GM18505 (cell line): ENCODE results near the gene NR2C2AP.

Source experiments
- ATAC-seq: cut with Tn5 transposase; IDR thresholded peaks from one replicate; pipeline ENCODE4 v1.9.1; 2021; ENCODE audit not compliant: unreplicated experiment
- POLR2A ChIP-seq: IDR thresholded peaks from 4 replicates; pipeline ENCODE4 v1.6.1; 2011; ENCODE audit warnings: borderline replicate concordance; ENCODE audit not compliant: insufficient read depth, insufficient read length; ENCODE audit errors: extremely low read depth

Gene NR2C2AP

DNA sequence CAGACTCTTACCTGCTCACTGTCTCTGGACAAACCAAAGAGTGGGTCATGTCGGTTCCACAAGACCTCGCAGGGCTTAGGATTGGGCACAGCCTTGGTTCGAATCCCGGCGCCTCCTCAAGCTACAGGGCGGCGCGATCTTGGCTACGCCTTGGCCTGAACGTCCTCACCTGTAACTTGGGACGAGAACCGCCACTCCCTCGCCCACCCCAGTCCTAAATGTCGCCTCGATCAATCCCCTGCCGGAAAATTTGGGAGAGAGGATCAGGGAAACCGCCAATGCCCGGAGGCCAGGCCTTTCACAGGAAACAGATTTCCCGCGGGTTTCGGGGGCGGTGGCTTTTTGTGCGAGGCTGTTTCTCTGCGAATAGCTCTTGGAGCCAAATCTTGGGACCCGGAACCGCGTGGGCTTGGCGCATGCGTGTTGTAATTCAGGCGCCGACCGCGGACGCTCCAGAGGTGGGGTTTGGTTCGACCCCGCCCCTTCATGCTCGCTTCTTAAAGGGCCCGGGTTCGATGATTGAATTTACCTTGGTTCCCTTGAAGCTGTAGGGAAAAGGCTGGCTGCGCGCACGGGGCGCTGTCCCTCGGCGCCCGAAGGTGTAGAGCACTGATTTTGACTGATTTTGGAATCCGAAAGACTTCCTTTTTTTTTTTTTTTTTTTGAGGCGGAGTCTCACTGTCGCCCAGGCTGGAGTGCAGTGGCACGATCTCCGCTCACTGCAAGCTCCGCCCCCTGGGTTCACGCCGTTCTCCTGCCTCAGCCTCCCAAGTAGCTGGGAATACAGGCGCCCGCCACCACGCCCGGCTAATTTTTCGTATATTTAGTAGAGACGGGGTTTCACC is at the start of gene NR2C2AP:
TSS of gene NR2C2AP (minus strand) at position 403 of the 845 bp plus-strand sequence. CDS start at position 49, 354 bp downstream.
- TF ChIP-seq POLR2A = peak; percentile 68

GRCh38 chr19:19250196-19250801 is 47.1 kb upstream of the NR2C2AP start:
- no peak for TF ChIP-seq POLR2A
- ATAC-seq = no peak

More for the DNA sequence above, at the start of gene NR2C2AP:
- peak; percentile 66 for ATAC-seq

DNA sequence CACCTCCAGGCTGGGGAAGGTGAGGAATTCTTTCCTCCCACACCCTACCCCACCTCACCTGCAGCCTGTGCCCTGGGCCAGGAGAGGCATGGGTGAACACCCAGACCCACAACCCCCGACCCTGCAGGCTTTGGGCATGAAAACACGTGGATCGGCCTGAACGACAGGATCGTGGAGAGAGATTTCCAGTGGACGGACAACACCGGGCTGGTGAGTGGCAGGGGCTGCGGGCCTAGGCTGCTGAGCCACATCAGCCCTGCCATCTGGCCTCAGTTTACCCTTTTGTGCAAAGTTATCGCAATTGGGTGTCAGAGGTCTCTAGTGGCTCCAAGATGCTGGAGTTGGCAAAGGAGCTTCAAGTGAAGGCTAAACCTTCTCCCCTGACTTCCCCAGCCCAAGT is 37.3 kb upstream of the NR2C2AP start:
- ATAC-seq = no peak
- TF ChIP-seq POLR2A = no peak

GRCh38 chr19:19239675-19240074 is 36.5 kb upstream of the NR2C2AP start:
- no peak for ATAC-seq
- TF ChIP-seq POLR2A = no peak

DNA sequence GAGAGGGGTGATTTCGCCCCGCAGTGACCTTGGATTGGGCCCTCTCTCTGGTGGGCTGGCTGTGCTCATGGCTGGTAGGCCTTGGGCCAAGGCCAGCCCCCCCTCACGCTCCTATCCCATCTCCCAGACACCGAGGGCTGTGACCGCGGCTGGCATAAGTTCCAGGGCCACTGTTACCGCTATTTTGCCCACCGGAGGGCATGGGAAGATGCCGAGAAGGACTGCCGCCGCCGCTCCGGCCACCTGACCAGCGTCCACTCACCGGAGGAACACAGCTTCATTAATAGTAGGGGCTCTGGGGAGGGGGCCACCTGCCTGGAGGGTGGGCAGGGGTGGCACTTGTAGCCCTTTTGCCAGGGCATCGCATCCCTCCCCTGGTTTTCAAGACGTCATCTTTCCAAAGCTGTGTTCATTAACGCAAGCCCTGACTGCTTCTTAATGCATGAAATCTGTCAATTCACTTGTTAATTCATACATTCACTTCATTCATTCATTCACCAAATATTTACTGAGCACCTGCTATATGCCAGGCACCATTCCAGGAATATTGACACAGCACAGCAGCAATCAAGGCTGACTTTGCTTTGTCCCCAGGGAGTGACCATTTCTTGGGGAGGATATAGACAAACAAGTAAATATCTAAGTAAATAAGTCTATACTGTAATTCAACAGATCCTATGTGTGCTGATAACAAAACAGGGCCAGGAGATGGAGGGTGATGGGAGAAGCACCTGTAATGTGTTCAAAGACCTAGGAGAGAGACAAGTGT is 35.1 kb upstream of the NR2C2AP start:
- no peak for TF ChIP-seq POLR2A
- ATAC-seq = no peak

- no peak for ATAC-seq
These were observed 33.0 kb upstream of the NR2C2AP start for GRCh38 chr19:19236173-19236572.

DNA sequence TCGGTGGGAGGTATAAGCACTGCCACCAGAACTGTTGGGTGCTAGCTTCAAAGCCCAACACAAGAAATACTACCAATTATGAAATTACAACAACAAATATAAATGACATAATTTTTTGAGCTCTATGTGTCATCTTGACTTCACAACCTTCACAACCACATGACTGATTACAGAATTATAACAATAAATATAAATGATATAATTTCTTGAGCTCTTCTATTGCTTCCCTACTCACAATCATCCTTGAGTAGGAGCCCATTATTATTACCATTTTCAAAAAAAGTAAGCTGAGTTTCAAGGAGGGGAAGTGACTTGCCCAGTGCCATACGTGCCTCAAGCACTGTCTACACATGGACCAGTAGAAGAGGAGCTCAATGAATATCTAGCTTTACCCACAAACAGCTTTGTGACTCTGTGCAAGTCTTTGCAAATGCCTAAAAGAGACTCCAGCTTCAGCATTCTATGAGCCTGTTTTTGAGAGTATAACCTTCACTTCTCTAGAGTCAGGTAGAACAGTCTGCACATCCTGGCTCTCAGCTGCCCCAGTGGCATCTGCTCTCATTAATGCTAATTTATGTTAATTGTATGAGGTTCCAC is 31.1 kb upstream of the NR2C2AP start:
- no peak for TF ChIP-seq POLR2A
- no peak for ATAC-seq

More at GRCh38 chr19:19236173-19236572, 33.0 kb upstream of the NR2C2AP start:
- TF ChIP-seq POLR2A = no peak

GRCh38 chr19:19232261-19232721 is 29.1 kb upstream of the NR2C2AP start:
- TF ChIP-seq POLR2A = no peak
- no peak for ATAC-seq

DNA sequence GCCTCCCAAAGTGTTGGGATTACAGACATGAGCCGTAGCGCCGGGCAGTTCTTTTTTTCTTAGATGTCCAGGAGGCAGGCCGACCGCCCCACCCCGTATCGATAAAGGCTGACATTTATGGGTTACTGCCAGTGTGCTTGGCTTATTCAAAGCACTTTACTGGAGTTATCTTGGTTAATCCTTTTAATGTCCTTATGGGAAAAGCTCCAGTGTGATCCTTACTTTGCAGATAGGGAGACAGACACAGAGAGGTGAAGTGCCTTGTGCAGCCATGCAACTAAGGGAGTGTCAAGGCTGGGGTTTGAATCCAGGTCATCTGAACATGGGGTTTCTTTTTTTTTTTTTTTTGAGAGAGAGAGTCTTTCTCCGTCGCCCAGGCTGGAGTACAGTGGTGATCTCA is 27.8 kb upstream of the NR2C2AP start:
- ATAC-seq = no peak
- TF ChIP-seq POLR2A = no peak

DNA sequence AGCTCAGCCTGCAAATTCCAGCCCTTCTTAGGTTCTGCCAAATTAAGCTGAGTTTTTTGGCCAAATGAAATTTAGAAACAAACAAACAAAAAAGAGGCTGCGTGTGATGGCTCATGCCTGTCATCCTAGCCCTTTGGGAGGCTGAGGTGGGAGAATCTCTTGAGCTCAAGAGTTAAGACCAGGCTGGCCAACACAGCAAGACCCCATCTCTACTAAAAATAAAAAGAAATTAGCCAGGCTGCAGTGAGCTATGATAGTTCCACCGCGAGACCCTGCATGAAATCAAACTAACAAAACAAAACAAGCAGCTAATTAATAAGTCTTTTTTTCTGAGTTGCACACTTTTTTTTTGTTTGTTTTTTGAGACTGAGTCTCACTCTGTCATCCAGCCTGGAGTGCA is 26.5 kb upstream of the NR2C2AP start:
- ATAC-seq = no peak
- no peak for TF ChIP-seq POLR2A

DNA sequence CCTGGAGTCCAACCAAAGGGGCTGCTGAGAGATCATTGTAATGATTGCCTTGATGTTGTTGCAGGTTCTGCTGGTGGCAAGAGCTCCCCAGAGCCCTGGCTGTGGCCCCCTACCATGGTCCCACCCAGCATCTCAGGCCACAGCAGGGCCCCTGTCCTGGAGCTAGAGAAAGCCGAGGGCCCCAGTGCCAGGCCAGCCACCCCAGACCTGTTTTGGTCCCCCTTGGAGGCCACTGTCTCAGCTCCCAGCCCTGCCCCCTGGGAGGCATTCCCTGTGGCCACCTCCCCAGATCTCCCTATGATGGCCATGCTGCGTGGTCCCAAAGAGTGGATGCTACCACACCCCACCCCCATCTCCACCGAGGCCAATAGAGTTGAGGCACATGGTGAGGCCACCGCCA is 24.0 kb upstream of the NR2C2AP start:
- ATAC-seq = no peak
- TF ChIP-seq POLR2A = no peak

GRCh38 chr19:19226663-19227062 is 23.4 kb upstream of the NR2C2AP start:
- no peak for TF ChIP-seq POLR2A
- ATAC-seq = no peak

DNA sequence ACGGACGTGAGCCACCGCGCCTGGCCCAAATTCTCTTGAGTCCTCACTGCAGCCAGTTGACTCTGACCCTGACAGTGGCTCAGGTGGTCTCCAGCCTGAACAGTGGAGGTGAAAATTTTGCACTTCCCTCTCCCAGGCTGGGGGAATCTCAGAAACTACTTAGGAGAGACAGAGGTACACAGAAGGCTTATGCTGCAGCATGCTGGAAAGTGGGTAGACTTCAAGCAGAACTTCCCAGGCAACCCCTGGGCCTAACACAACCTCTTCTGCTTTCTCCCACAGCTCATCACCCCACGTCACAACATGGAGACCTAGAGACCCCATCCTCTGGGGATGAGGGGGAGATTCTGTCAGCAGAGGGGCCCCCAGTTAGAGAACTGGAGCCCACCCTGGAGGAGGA is 23.0 kb upstream of the NR2C2AP start:
- TF ChIP-seq POLR2A = no peak
- ATAC-seq = no peak
